Measurements from ENCODE around the gene EHMT1. TPM values are rescaled to one million over a fixed set of nuclear protein-coding genes. Genes with fewer than 3 reads are reported as not detected.
"Not testable (repeated sequence)": the region's sequence is repeated elsewhere in the genome, so short reads cannot be mapped to it uniquely, and the experiment has no call there.

Gene EHMT1
- total RNA-seq, 4 donors from 2014 or later = 77.2 to 300 (median 161) TPM

DNA sequence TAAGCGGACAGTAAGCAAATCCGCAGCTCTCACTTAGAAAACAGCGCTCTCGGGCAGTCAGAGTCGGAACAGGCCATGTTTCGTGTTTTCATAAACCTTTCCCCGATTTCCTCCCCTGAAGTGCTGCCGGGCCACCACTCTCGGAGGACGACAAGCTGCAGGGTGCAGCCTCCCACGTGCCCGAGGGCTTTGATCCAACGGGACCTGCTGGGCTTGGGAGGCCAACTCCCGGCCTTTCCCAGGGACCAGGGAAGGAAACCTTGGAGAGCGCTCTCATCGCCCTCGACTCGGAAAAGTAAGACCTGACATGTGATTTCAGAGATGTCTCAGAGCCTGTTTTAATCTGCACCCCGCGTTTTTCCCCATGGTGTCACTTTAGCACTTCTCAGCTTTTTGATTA is 159.0 kb downstream of the EHMT1 start:
- no peak overlapping the region for H3K4me3 ChIP-seq
- no peaks in the 10 kb centered on the region for H3K4me1 ChIP-seq
- H3K9me3 ChIP-seq = no peaks in the 10 kb centered on the region
- H3K27ac ChIP-seq = no peak overlapping the region
- DNase-seq = no peak
- H3K27me3 ChIP-seq = no peaks in the 10 kb centered on the region
- peaks cover 0 to 81% (median 0%) of the 10 kb centered on the region in 3 donors for H3K36me3 ChIP-seq
- TF ChIP-seq POLR2A (IDR thresholded peaks at IDR 0.05) = no peak
- TF ChIP-seq, protein P1, sequence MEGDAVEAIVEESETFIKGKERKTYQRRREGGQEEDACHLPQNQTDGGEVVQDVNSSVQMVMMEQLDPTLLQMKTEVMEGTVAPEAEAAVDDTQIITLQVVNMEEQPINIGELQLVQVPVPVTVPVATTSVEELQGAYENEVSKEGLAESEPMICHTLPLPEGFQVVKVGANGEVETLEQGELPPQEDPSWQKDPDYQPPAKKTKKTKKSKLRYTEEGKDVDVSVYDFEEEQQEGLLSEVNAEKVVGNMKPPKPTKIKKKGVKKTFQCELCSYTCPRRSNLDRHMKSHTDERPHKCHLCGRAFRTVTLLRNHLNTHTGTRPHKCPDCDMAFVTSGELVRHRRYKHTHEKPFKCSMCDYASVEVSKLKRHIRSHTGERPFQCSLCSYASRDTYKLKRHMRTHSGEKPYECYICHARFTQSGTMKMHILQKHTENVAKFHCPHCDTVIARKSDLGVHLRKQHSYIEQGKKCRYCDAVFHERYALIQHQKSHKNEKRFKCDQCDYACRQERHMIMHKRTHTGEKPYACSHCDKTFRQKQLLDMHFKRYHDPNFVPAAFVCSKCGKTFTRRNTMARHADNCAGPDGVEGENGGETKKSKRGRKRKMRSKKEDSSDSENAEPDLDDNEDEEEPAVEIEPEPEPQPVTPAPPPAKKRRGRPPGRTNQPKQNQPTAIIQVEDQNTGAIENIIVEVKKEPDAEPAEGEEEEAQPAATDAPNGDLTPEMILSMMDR (IDR thresholded peaks at IDR 0.05) = no peak

DNA sequence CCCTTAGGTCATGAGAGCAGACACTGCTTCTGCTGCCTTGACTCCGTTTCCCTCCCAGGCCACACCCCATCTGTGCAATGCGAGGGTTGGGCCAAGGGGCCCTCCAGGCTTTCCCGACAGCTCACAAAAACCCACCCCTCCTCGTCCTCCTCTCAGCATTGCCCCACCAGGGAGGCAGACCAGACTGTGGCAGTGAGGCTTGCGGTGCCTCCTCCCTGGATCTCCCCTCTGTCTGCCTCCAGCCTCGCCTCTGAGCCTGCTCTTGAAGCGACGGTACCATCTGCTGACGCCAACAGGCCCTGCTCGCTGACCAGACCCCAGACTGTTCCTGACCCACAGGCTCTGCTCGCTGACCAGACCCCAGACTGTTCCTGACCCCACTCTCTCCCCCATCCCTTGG is 159.5 kb downstream of the EHMT1 start:
- H3K36me3 ChIP-seq = peaks cover 0 to 83% (median 0%) of the 10 kb centered on the region in 3 donors
- H3K27ac ChIP-seq = no peak overlapping the region
- H3K27me3 ChIP-seq = no peaks in the 10 kb centered on the region
- H3K4me1 ChIP-seq = no peaks in the 10 kb centered on the region
- no peak overlapping the region for H3K4me3 ChIP-seq
- TF ChIP-seq, protein P1 (IDR thresholded peaks at IDR 0.05) = no peak
- no peak for TF ChIP-seq POLR2A (IDR thresholded peaks at IDR 0.05)
- no peaks in the 10 kb centered on the region for H3K9me3 ChIP-seq
- peak in 1 of 3 donors; percentile 39 for DNase-seq

DNA sequence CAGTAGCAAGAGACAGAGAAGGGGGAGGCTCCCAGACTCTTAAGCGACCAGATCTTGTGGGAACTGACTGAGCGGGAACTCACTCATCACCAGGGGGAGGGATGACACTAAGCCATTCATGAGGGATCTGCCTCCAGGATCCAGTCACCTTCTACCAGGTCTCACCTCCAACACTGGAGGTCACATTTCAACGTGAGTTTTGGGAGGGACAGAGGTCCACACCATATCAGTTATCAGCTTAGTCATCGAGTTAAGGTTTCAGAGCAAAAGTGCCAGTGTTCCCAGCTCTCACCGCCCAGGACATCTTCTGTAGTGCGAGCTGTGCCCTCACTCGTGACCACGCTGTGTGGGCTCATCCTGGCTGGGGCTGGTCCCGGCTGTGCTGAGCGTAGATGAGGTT is 160.1 kb downstream of the EHMT1 start:
- Histone ChIP-seq H3K27me3 (no peaks in the 10 kb centered on the region), H3K9me3 (no peaks in the 10 kb centered on the region), H3K36me3 (peaks cover 0 to 81% (median 0%) of the 10 kb centered on the region in 3 donors), H3K4me1 (no peaks in the 10 kb centered on the region), H3K4me3 (no peak overlapping the region), H3K27ac (no peak overlapping the region)
- TF ChIP-seq, protein P1 (IDR thresholded peaks at IDR 0.05) = no peak
- TF ChIP-seq POLR2A (IDR thresholded peaks at IDR 0.05) = no peak
- DNase-seq = no peak

DNA sequence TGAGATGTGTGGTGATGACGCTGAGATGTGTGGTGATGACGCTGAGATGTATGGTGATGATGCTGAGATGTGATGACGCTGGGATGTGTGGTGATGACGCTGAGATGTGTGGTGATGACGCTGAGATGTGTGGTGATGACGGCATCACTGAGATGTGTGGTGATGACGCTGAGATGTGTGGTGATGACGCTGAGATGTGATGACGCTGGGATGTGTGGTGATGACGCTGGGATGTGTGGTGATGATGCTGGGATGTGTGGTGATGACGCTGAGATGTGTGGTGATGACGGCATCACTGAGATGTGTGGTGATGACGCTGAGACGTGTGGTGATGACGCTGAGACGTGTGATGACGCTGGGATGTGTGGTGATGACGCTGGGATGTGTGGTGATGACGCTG is 161.2 kb downstream of the EHMT1 start:
- H3K27ac ChIP-seq, H3K4me3 ChIP-seq, H3K27me3 ChIP-seq, DNase-seq, H3K4me1 ChIP-seq, H3K9me3 ChIP-seq: not testable (repeated sequence)
- peaks cover 0 to 84% (median 0%) of the 10 kb centered on the region in 3 donors for H3K36me3 ChIP-seq

DNA sequence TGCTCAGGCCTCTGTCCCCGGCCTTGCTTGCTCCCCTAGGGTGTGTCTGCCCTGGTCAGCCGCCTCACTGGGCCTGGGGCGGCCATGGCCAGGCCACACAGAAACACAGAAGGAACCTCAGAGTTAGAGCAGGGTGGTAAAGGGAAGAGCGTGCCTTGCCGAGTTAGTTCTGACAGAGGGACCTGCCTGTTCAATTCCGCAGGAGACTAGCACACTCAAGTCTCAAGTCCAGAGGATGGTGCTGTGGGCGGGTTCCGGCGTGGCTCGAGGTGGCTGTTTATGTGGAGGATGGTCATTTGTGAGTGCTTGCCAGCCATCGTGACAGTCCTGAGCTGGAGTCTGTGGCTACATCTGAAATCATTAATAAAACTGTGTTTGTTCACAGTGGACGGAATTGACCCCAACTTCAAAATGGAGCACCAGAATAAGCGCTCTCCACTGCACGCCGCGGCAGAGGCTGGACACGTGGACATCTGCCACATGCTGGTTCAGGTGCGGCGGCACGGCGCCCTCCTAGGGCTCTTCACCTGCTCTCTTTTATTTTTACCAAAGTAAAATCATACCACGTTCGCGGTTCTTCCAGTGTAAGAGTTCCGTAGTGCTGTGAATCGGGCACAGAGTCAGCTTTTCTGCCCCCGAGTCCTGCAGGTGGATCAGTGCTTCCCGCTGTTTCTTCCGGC is 163.2 kb downstream of the EHMT1 start:
- Histone ChIP-seq H3K27ac (no peak overlapping the region), H3K36me3 (peaks cover 0 to 84% (median 0%) of the 10 kb centered on the region in 3 donors), H3K4me3 (no peak overlapping the region), H3K27me3 (no peaks in the 10 kb centered on the region), H3K9me3 (no peaks in the 10 kb centered on the region), H3K4me1 (no peaks in the 10 kb centered on the region)
- no peak for TF ChIP-seq POLR2A (IDR thresholded peaks at IDR 0.05)
- no peak for DNase-seq

DNA sequence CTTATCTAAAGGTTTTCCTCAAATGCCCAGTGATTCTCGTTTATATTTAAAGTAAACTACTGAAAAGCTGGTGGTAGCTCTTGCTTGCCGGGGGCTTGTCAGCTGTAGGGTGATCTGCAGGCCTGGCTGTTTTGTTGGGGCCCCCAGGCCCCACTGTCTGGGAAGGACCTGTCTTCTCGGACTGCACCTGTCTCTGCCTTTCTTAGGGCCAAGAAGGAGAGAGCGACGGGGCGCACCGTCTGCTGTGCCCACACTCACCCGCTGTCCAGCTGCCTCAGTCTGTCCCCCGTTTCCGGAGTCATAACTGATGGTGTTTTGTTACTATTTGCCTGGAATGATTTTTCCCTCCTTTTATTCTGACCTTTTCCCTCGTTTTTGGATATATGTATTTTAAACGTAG is 164.7 kb downstream of the EHMT1 start:
- no peaks in the 10 kb centered on the region for H3K27me3 ChIP-seq
- no peak overlapping the region for H3K4me3 ChIP-seq
- H3K36me3 ChIP-seq = peaks cover 0 to 79% (median 0%) of the 10 kb centered on the region in 3 donors
- no peak for DNase-seq
- TF ChIP-seq, protein P1 (IDR thresholded peaks at IDR 0.05) = no peak
- TF ChIP-seq POLR2A (IDR thresholded peaks at IDR 0.05) = no peak
- no peak overlapping the region for H3K27ac ChIP-seq
- no peaks in the 10 kb centered on the region for H3K9me3 ChIP-seq
- no peaks in the 10 kb centered on the region for H3K4me1 ChIP-seq

DNA sequence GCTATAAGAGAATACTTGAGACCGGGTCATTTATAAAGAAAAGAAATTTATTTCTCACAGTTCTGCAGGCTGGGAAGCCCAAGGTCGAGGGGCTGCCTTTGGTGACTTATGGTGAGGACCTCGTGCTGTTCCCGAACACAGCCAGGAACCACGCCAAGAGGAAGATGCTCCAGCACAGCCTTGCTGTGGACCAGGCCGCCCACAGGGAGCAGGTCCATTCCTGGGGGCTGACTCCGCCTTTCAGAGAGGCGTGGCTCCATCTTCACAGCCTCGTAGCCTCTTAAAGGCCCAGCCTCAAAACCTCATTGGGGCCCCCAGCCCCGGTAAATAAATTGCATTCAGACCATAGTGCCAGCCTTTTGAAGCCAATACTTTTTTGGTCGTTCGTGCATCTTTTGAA is 165.2 kb downstream of the EHMT1 start:
- H3K9me3 ChIP-seq = no peaks in the 10 kb centered on the region
- TF ChIP-seq POLR2A (IDR thresholded peaks at IDR 0.05) = no peak
- TF ChIP-seq, protein P1 (IDR thresholded peaks at IDR 0.05) = no peak
- H3K36me3 ChIP-seq = peaks cover 0 to 73% (median 0%) of the 10 kb centered on the region in 3 donors
- no peaks in the 10 kb centered on the region for H3K27me3 ChIP-seq
- H3K4me3 ChIP-seq = no peak overlapping the region
- no peaks in the 10 kb centered on the region for H3K4me1 ChIP-seq
- DNase-seq = no peak
- no peak overlapping the region for H3K27ac ChIP-seq

All from Peyer's patch (tissue), 4 donors.